Small intestine (tissue), 7 donors: ENCODE data around the gene NEBL. TPM values are rescaled to one million over a fixed set of nuclear protein-coding genes. Genes with fewer than 3 reads are reported as not detected.
A peak's percentile ranks its signal among the peaks of the same experiment; 100 is the strongest.

Source experiments
- DNase-seq, 2 donors: peaks; one replicate each; pipeline versions ENCODE4 v3.0.0 to v3.0.0-alpha.2; 2013
- FAIRE-seq: peaks from 2 replicates; lab custom pipeline; 2012; peaks lifted over from hg19 to GRCh38; lab: Jason Lieb, UNC
- H3K27ac ChIP-seq, 3 donors: one replicate each; pipeline ENCODE4 v1.5.1; 2013; ENCODE audit warnings: low read length in 2 of 3, mild to moderate bottlenecking in 2 of 3, control low read depth in 1 of 3, inconsistent platforms in 1 of 3, low read depth in 1 of 3, moderate library complexity in 1 of 3
- H3K27me3 ChIP-seq, 3 donors: one replicate each; pipeline ENCODE4 v1.6.1; 2013; ENCODE audit warnings: low read length in 3 of 3, inconsistent platforms in 1 of 3; ENCODE audit not compliant: control insufficient read depth in 3 of 3, insufficient read depth in 3 of 3
- H3K36me3 ChIP-seq, 3 donors: one replicate each; pipeline ENCODE4 v1.6.1; 2013; ENCODE audit warnings: low read length in 3 of 3, inconsistent platforms in 1 of 3, low read depth in 1 of 3, mild to moderate bottlenecking in 1 of 3, moderate library complexity in 1 of 3; ENCODE audit not compliant: control insufficient read depth in 3 of 3, insufficient read depth in 2 of 3
- H3K4me1 ChIP-seq, 3 donors: one replicate each; pipeline ENCODE4 v1.6.1; 2013; ENCODE audit warnings: low read length in 2 of 3, inconsistent platforms in 1 of 3, low read depth in 1 of 3, mild to moderate bottlenecking in 1 of 3, moderate library complexity in 1 of 3; ENCODE audit not compliant: control insufficient read depth in 3 of 3, insufficient read depth in 2 of 3
- H3K4me3 ChIP-seq, 3 donors: one replicate each; pipeline ENCODE4 v1.5.1; 2013; ENCODE audit warnings: low read length in 3 of 3, control low read depth in 1 of 3, inconsistent platforms in 1 of 3, low read depth in 1 of 3, mild to moderate bottlenecking in 1 of 3, moderate library complexity in 1 of 3
- H3K9me3 ChIP-seq, 2 donors: one replicate each; pipeline ENCODE4 v1.6.1; 2013; ENCODE audit warnings: low read depth in 1 of 2, low read length in 1 of 2; ENCODE audit not compliant: control insufficient read depth in 2 of 2, insufficient read depth in 1 of 2
- WGBS, 3 donors: extraction: QIAGEN DNeasy Blood & Tissue Kit; methylation state at CpG; one replicate each; pipeline ENCODE4 v1.1.7; 2013; 5-methylcytosine and 5-hydroxymethylcytosine counted together
- polyA plus RNA-seq, 4 donors: library from polyadenylated mRNA; stranded (reverse) in 3 of 4; unstranded in 1 of 4; fragments of 200-250 nt in 3 of 4; fragments of 120-200 nt in 1 of 4; gene quantifications; one replicate each; pipeline versions ENCODE4 v1.2.1 to v1.2.3, GENCODE V29; 2013
- donor health status: healthy with polysubstance abuse.
- donor health status: control.
- donor health status: control.
- donor health status: Bipolar disorder and iron deficiency.
- donor health status: healthy.

NEBL gene
- polyA plus RNA-seq, 4 donors, result 1.4 to 1.8 (median 1.6) TPM

GRCh38 chr10:20892011-20892585 is 5.0 kb downstream of the NEBL start:
- Histone ChIP-seq H3K9me3 (no peaks in the 10 kb centered on the region), H3K36me3 (no peaks in the 10 kb centered on the region), H3K4me3 (no peak overlapping the region), H3K27me3 (no peaks in the 10 kb centered on the region), H3K27ac (no peak overlapping the region), H3K4me1 (no peaks in the 10 kb centered on the region)
- DNase-seq (no peak), FAIRE-seq (no peak)
- WGBS, 3 donors, result 83 to 84% (median 84%) methylated on average over 4 of the region's 4 CpGs

- no peak for DNase-seq
- no peaks in the 10 kb centered on the region for H3K9me3 ChIP-seq
- no peaks in the 10 kb centered on the region for H3K4me1 ChIP-seq
- WGBS, 3 donors, result 40 to 58% (median 53%) methylated on average over 2 of the region's 2 CpGs
- no peak for FAIRE-seq
- H3K4me3 ChIP-seq, result no peak overlapping the region
- H3K27me3 ChIP-seq, result no peaks in the 10 kb centered on the region
- no peak overlapping the region for H3K27ac ChIP-seq
- H3K36me3 ChIP-seq, result no peaks in the 10 kb centered on the region
Observed at GRCh38 chr10:20891338-20891714, 5.8 kb downstream of the NEBL start.

- no peak for FAIRE-seq
- WGBS, 3 donors, result 62 to 74% (median 71%) methylated on average over 6 of the region's 6 CpGs
- no peak overlapping the region for H3K27ac ChIP-seq
Observed at GRCh38 chr10:20890491-20891337, 6.4 kb downstream of the NEBL start.

GRCh38 chr10:20890009-20890408 is 7.1 kb downstream of the NEBL start:
- WGBS, 3 donors, result 73 to 83% (median 81%) methylated on average over 6 of the region's 6 CpGs
- no peaks in the 10 kb centered on the region for H3K4me1 ChIP-seq
- FAIRE-seq, result no peak
- no peaks in the 10 kb centered on the region for H3K27me3 ChIP-seq
- no peak overlapping the region for H3K27ac ChIP-seq
- no peak overlapping the region for H3K4me3 ChIP-seq
- DNase-seq, result no peak
- H3K36me3 ChIP-seq, result no peaks in the 10 kb centered on the region
- H3K9me3 ChIP-seq, result no peaks in the 10 kb centered on the region

More at GRCh38 chr10:20890491-20891337, 6.4 kb downstream of the NEBL start:
- H3K4me1 ChIP-seq, result no peaks in the 10 kb centered on the region
- H3K4me3 ChIP-seq, result no peak overlapping the region
- no peaks in the 10 kb centered on the region for H3K36me3 ChIP-seq
- no peaks in the 10 kb centered on the region for H3K27me3 ChIP-seq
- no peak for DNase-seq
- no peaks in the 10 kb centered on the region for H3K9me3 ChIP-seq

- Histone ChIP-seq H3K9me3 (no peaks in the 10 kb centered on the region), H3K4me3 (no peak overlapping the region), H3K4me1 (no peaks in the 10 kb centered on the region), H3K27ac (no peak overlapping the region), H3K36me3 (no peaks in the 10 kb centered on the region), H3K27me3 (no peaks in the 10 kb centered on the region)
- DNase-seq, result no peak
- no peak for FAIRE-seq
- 47 to 73% (median 60%) methylated on average over 7 of the region's 7 CpGs for WGBS, 3 donors
Observed at GRCh38 chr10:20888620-20889330, 8.3 kb downstream of the NEBL start.

GRCh38 chr10:20887706-20888555 is 9.2 kb downstream of the NEBL start:
- no peak for FAIRE-seq
- no peaks in the 10 kb centered on the region for H3K4me1 ChIP-seq
- H3K27me3 ChIP-seq, result no peaks in the 10 kb centered on the region
- 64 to 67% (median 65%) methylated on average over 7 of the region's 7 CpGs for WGBS, 3 donors
- no peak for DNase-seq
- H3K4me3 ChIP-seq, result no peak overlapping the region
- H3K9me3 ChIP-seq, result no peaks in the 10 kb centered on the region
- H3K36me3 ChIP-seq, result no peaks in the 10 kb centered on the region
- no peak overlapping the region for H3K27ac ChIP-seq

GRCh38 chr10:20885678-20886077 is 11.4 kb downstream of the NEBL start:
- peak; percentile 8 to 15 for DNase-seq
- Histone ChIP-seq H3K4me3 (no peak overlapping the region), H3K27ac (no peak overlapping the region), H3K36me3 (no peaks in the 10 kb centered on the region), H3K4me1 (no peaks in the 10 kb centered on the region), H3K9me3 (no peaks in the 10 kb centered on the region), H3K27me3 (no peaks in the 10 kb centered on the region)
- FAIRE-seq, result no peak
- WGBS, 3 donors, result 10 to 48% (median 30%) methylated on average over 3 of the region's 3 CpGs

- Histone ChIP-seq H3K4me3 (no peak overlapping the region), H3K9me3 (no peaks in the 10 kb centered on the region), H3K27ac (no peak overlapping the region), H3K4me1 (no peaks in the 10 kb centered on the region), H3K27me3 (no peaks in the 10 kb centered on the region), H3K36me3 (no peaks in the 10 kb centered on the region)
- WGBS, 3 donors, result 93 to 98% (median 95%) methylated on average over 2 of the region's 2 CpGs
- DNase-seq (no peak), FAIRE-seq (no peak)
Observed at GRCh38 chr10:20883552-20883951, 13.6 kb downstream of the NEBL start.
